Posterior cingulate gyrus (tissue), 11 donors: ENCODE results near the gene LRRC49.

Experiments
- DNase-seq, 10 donors: peaks; one replicate each; pipeline versions ENCODE4 v3.0.0 to v3.0.0-alpha.2; 2020 to 2021; ENCODE audit warnings: mixed read lengths in 3 of 10
- intact Hi-C: fragments of 100-400 bp; cut with DNase I; formaldehyde crosslinking; loops from one replicate; pipeline ENCODE4 v1.15.1; 2023

The LRRC49 gene

GRCh38 chr15:71082803-71083202, 190.2 kb downstream of the LRRC49 start:
- DNase-seq = no peak
- intact Hi-C loops = no loop called here

- intact Hi-C loops = no loop called here
- no peak for DNase-seq
These were observed 190.7 kb downstream of the LRRC49 start for GRCh38 chr15:71083349-71083748.

GRCh38 chr15:71084264-71084663, 191.6 kb downstream of the LRRC49 start:
- intact Hi-C loops = no loop called here

GRCh38 chr15:71085809-71086208, 193.2 kb downstream of the LRRC49 start:
- intact Hi-C loops = no loop called here
- no peak for DNase-seq

More at GRCh38 chr15:71084264-71084663, 191.6 kb downstream of the LRRC49 start:
- DNase-seq = no peak

GRCh38 chr15:71088155-71088554, 195.5 kb downstream of the LRRC49 start:
- DNase-seq = no peak
- intact Hi-C loops = no loop called here

GRCh38 chr15:71088683-71089082, 196.1 kb downstream of the LRRC49 start:
- no peak for DNase-seq
- intact Hi-C loops = no loop called here

GRCh38 chr15:71089801-71090200, 197.2 kb downstream of the LRRC49 start:
- intact Hi-C loops = no loop called here
- DNase-seq = no peak

- intact Hi-C loops = no loop called here
- no peak for DNase-seq
These were observed 199.0 kb downstream of the LRRC49 start for GRCh38 chr15:71091601-71092000.

- DNase-seq = no peak
- intact Hi-C loops = no loop called here
These were observed 199.5 kb downstream of the LRRC49 start for GRCh38 chr15:71092056-71092600.

GRCh38 chr15:71093054-71094024, 200.7 kb downstream of the LRRC49 start:
- no peak for DNase-seq
- intact Hi-C loops = no loop called here

- intact Hi-C loops = no loop called here
- DNase-seq = no peak
These were observed 201.5 kb downstream of the LRRC49 start for GRCh38 chr15:71094137-71094536.

- intact Hi-C loops = no loop called here
- DNase-seq = no peak
These were observed 204.1 kb downstream of the LRRC49 start for GRCh38 chr15:71096676-71097075.

- DNase-seq = no peak
- intact Hi-C loops = no loop called here
These were observed 205.3 kb downstream of the LRRC49 start for GRCh38 chr15:71097890-71098289.

GRCh38 chr15:71098920-71099319, 206.3 kb downstream of the LRRC49 start:
- DNase-seq = no peak
- intact Hi-C loops = no loop called here
